ENCODE measurements around the gene VEGFC. TPM values are rescaled to one million over a fixed set of nuclear protein-coding genes. Genes with fewer than 3 reads are reported as not detected.
A peak's percentile ranks its signal among the peaks of the same experiment; 100 is the strongest.

Gene VEGFC
- polyA plus RNA-seq, 1 of the 3 experiments (the other 2 are of a cell fraction), result 81.9 TPM

GRCh38 chr4:176778491-176778890, 14.2 kb downstream of the VEGFC start (continued):
- TF ChIP-seq USF1 (IDR thresholded peaks at IDR 0.05; ENCODE audit: borderline replicate concordance, low read depth) (no peak), FOXJ3 (CRISPR knock-in tag; IDR thresholded peaks at IDR 0.05) (no peak), FOSL2 (IDR thresholded peaks at IDR 0.05; ENCODE audit: borderline replicate concordance, low read depth) (peak; percentile 80; the same call in 1 of the 2 replicates), YY1 (IDR thresholded peaks at IDR 0.05; ENCODE audit: low read depth) (no peak), NRF1 (IDR thresholded peaks at IDR 0.05; ENCODE audit: low read depth, low read length) (no peak), SIN3A (IDR thresholded peaks at IDR 0.05; ENCODE audit: borderline replicate concordance, low read depth, low read length) (no peak), GABPA (IDR thresholded peaks at IDR 0.05; ENCODE audit: low read depth) (no peak), TCF12 (IDR thresholded peaks at IDR 0.05) (peak; percentile 45; the same call in 1 of the 2 replicates), MAX (IDR thresholded peaks at IDR 0.05; ENCODE audit: low read depth) (no peak), CHD2 (IDR thresholded peaks at IDR 0.05; ENCODE audit: low read length, partially characterized antibody) (no peak), RFX5 (IDR thresholded peaks at IDR 0.05; ENCODE audit: low read length) (no peak), ELF1 (IDR thresholded peaks at IDR 0.05) (no peak)

- no peak for DNase-seq
- Histone ChIP-seq H3K27ac (ENCODE audit: low read depth in 2 of 2, low read length in 1 of 2) (peak overlapping the region; percentile 43 to 92; a peak in 3 of 4 replicates), H3K4me3 (ENCODE audit: low read depth in 2 of 2, low read length in 1 of 2) (peak overlapping the region in 1 of 2 experiments; percentile 27; a peak in 2 of 4 replicates), H3F3A (replicated peaks; ENCODE audit: insufficient read depth) (peaks cover 77% of the 10 kb centered on the region), H2AFZ (ENCODE audit: low read depth) (no peak overlapping the region), H3K4me1 (ENCODE audit: control insufficient read depth in 1 of 2, insufficient read depth in 2 of 2, low read depth in 1 of 2, low read length in 1 of 2) (peaks cover 0 to 28% of the 10 kb centered on the region in 2 experiments; a peak in 3 of 4 replicates), H3K27me3 (ENCODE audit: insufficient read depth) (no peaks in the 10 kb centered on the region), H3K9me2 (no peaks in the 10 kb centered on the region), H3K9ac (peak overlapping the region; percentile 23; the same call in 1 of the 2 replicates), H3K4me2 (peak overlapping the region; percentile 61; the same call in 1 of the 2 replicates), H3K79me2 (ENCODE audit: insufficient read depth) (peaks cover 100% of the 10 kb centered on the region), H4K20me1 (ENCODE audit: insufficient read depth) (peaks cover 83% of the 10 kb centered on the region), H3K9me3 (no peaks in the 10 kb centered on the region), H3K36me3 (replicated peaks in 1 of 2; ENCODE audit: control insufficient read depth in 1 of 2, insufficient read depth in 2 of 2, low read length in 1 of 2) (peaks cover 0 to 32% of the 10 kb centered on the region in 2 experiments)
- WGBS (ENCODE audit: low lambda C conversion rate), result 1% methylated on average over 2 of the region's 2 CpGs
- 0 out of 2 replicates have a peak, but pooled peaks have one; percentile 18 for TF ChIP-seq JUND (IDR thresholded peaks at IDR 0.05)
- TF ChIP-seq EZH2phosphoT487 (IDR thresholded peaks at IDR 0.05; ENCODE audit: borderline replicate concordance, low read depth), result no peak
- TF ChIP-seq FOSL2 (IDR thresholded peaks at IDR 0.05; ENCODE audit: borderline replicate concordance, low read depth), result 0 out of 2 replicates have a peak, but pooled peaks have one; percentile 1
- ChIA-PET CTCF (interaction anchor here (1.7 kb wide), 1 partner anchor 269 kb away, joined by 3 read pairs; no protein-coding TSS in a partner anchor), POLR2A (no interaction called here)
These were observed 14.7 kb downstream of the VEGFC start for GRCh38 chr4:176778063-176778462.

GRCh38 chr4:176775338-176775737, 17.4 kb downstream of the VEGFC start:
- Histone ChIP-seq H3K36me3 (replicated peaks in 1 of 2; ENCODE audit: control insufficient read depth in 1 of 2, insufficient read depth in 2 of 2, low read length in 1 of 2) (peaks cover 0 to 40% of the 10 kb centered on the region in 2 experiments), H3K4me2 (peak overlapping the region; percentile 34; the same call in 1 of the 2 replicates), H3F3A (replicated peaks; ENCODE audit: insufficient read depth) (peaks cover 75% of the 10 kb centered on the region), H4K20me1 (ENCODE audit: insufficient read depth) (peaks cover 83% of the 10 kb centered on the region), H3K27ac (ENCODE audit: low read depth in 2 of 2, low read length in 1 of 2) (peak overlapping the region in 1 of 2 experiments; percentile 92; a peak in 3 of 4 replicates), H3K27me3 (ENCODE audit: insufficient read depth) (no peaks in the 10 kb centered on the region), H3K4me1 (ENCODE audit: control insufficient read depth in 1 of 2, insufficient read depth in 2 of 2, low read depth in 1 of 2, low read length in 1 of 2) (peaks cover 0 to 34% of the 10 kb centered on the region in 2 experiments; a peak in 3 of 4 replicates), H3K79me2 (ENCODE audit: insufficient read depth) (peaks cover 100% of the 10 kb centered on the region), H3K9me2 (no peaks in the 10 kb centered on the region), H3K4me3 (ENCODE audit: low read depth in 2 of 2, low read length in 1 of 2) (no peak overlapping the region; a peak in 1 of 4 replicates), H3K9ac (no peak overlapping the region), H3K9me3 (no peaks in the 10 kb centered on the region), H2AFZ (ENCODE audit: low read depth) (no peak overlapping the region)
- TF ChIP-seq EP300 (IDR thresholded peaks at IDR 0.05; ENCODE audit: borderline replicate concordance in 1 of 2, low read depth in 1 of 2, low read length in 1 of 2) (no peak), CHD2 (IDR thresholded peaks at IDR 0.05; ENCODE audit: low read length, partially characterized antibody) (no peak), POLR2AphosphoS5 (IDR thresholded peaks at IDR 0.05; ENCODE audit: low read depth, low read length) (0 out of 2 replicates have a peak, but pooled peaks have one; percentile 5)
- 63% methylated on average over 1 of the region's 1 CpG for WGBS (ENCODE audit: low lambda C conversion rate)
- ChIA-PET CTCF (interaction anchor here (1.2 kb wide), 1 partner anchor 16 kb away, joined by 4 read pairs; no protein-coding TSS in a partner anchor), POLR2A (no interaction called here)
- DNase-seq, result no peak

Data from SK-N-SH (cell line).